Smooth muscle cell (in vitro differentiated cells): ENCODE data around the gene NPTX1. TPM values are rescaled to one million over a fixed set of nuclear protein-coding genes. Genes with fewer than 3 reads are reported as not detected.

Source experiments
- DNase-seq: peaks from one replicate; lab custom pipeline; 2025; ENCODE audit not compliant: unreplicated experiment; lab: John Stamatoyannopoulos, UW
- H2AFZ ChIP-seq: fragments of 200-600 bp; sonication (generic); 2 replicates; pipeline ENCODE4 v1.6.0; 2016; ENCODE audit warnings: antibody characterized with exemption, low read depth, mild to moderate bottlenecking
- H3F3A ChIP-seq: fragments of 200-600 bp; sonication (generic); 2 replicates; pipeline ENCODE4 v1.6.0; 2017; ENCODE audit warnings: antibody characterized with exemption, low read depth
- H3K27ac ChIP-seq: fragments of 200-600 bp; sonication (generic); 2 replicates; pipeline ENCODE4 v1.5.1; 2016; ENCODE audit warnings: low read depth, mild to moderate bottlenecking
- H3K27me3 ChIP-seq: fragments of 200-600 bp; sonication (generic); 2 replicates; pipeline ENCODE4 v1.6.1; 2016; ENCODE audit warnings: low read depth, mild to moderate bottlenecking
- H3K36me3 ChIP-seq: fragments of 200-600 bp; sonication (generic); 2 replicates; pipeline ENCODE4 v1.5.1; 2016; ENCODE audit warnings: low read depth
- H3K4me1 ChIP-seq: fragments of 200-600 bp; sonication (generic); 2 replicates; pipeline ENCODE4 v1.5.1; 2016; ENCODE audit warnings: low read depth
- H3K4me2 ChIP-seq: fragments of 200-600 bp; sonication (generic); 2 replicates; pipeline ENCODE4 v1.6.0; 2016; ENCODE audit warnings: mild to moderate bottlenecking
- H3K4me3 ChIP-seq: fragments of 200-600 bp; sonication (generic); 2 replicates; pipeline ENCODE4 v1.5.1; 2016; ENCODE audit warnings: mild to moderate bottlenecking
- H3K79me2 ChIP-seq: fragments of 200-600 bp; sonication (generic); 2 replicates; pipeline ENCODE4 v1.6.0; 2016; ENCODE audit warnings: low read depth, mild to moderate bottlenecking
- H3K9ac ChIP-seq: fragments of 200-600 bp; sonication (generic); 2 replicates; pipeline ENCODE4 v1.6.0; 2016; ENCODE audit warnings: low read depth
- H3K9me3 ChIP-seq: fragments of 200-600 bp; sonication (generic); replicated peaks from 2 replicates; pipeline ENCODE4 v1.5.1; 2016; ENCODE audit warnings: low read depth
- H4K20me1 ChIP-seq: fragments of 200-600 bp; sonication (generic); 2 replicates; pipeline ENCODE4 v1.6.0; 2016; ENCODE audit warnings: low read depth
- WGBS: methylation state at CpG from one replicate; pipeline ENCODE4 v1.1.7; 2016; ENCODE audit warnings: low lambda C conversion rate; 5-methylcytosine and 5-hydroxymethylcytosine counted together
- polyA plus RNA-seq: library from polyadenylated mRNA; unstranded; fragments of >200 nt; fragmentation: Nextera tagmentation; extraction: Ambion mirVana; gene quantifications from 2 replicates; pipeline ENCODE4 v1.2.1, GENCODE V29; 2016
- total RNA-seq: library from RNA; depleted of rRNA; stranded (reverse); fragments of >200 nt; gene quantifications from 2 replicates; pipeline ENCODE4 v1.2.3, GENCODE V29; 2014
- TF ChIP-seq, protein P1 (sequence below): fragments of 200-600 bp; sonication (generic); IDR thresholded peaks from 2 replicates; pipeline ENCODE4 v1.5.1; 2017; ENCODE audit warnings: borderline replicate concordance, mild to moderate bottlenecking, antibody characterized with exemption; ENCODE audit not compliant: insufficient read depth, poor library complexity, severe bottlenecking

NPTX1 gene
- total and polyA plus RNA-seq, 2 experiments from 2014 or later = 1.8 to 5.9 TPM

DNA sequence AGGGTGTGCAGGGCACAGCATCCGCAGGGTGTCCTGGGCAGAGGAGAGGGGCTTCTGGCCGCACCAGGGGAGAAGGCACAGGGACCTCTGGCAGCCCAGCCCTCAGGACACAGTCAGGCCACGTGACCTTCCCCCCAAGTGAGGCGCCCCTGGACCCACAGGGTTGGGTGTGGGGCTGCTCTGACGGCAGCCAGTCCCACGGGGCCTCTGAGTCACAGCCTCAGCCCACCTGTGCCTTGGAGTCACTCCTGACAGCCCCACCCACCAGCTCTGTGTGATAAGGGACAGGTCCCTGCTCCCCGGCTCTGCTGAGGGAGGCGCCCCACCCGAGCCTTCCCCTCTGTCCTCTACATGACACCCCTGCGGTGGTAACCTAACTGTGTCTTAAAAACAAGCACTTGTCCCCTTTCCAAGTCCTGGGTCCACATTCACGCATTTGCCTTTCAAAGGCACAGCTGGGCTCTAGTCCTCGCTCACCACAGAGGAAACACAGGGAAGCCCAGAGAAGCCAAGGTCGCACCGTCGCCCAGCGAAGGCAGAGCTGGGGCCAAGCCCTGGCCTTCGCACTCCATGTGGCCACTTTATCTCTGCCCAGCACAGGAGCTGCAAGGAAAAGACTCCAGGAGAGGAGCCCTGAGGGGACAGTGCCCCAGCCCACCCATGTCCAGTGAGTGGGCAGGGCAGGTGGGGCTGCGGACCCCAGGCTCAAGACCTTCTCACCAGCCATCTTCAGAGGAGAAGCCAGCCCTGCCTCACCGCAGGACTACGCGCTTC, 5.1 kb upstream of the NPTX1 start:
- H3K9me3 ChIP-seq = no peaks in the 10 kb centered on the region
- peaks cover 14% of the 10 kb centered on the region for H3K4me1 ChIP-seq
- DNase-seq = no peak
- H4K20me1 ChIP-seq = peaks cover 6% of the 10 kb centered on the region
- H3F3A ChIP-seq = no peaks in the 10 kb centered on the region
- 62% methylated on average over 21 of the region's 21 CpGs for WGBS
- no peaks in the 10 kb centered on the region for H3K36me3 ChIP-seq
- peaks cover 86% of the 10 kb centered on the region for H3K27me3 ChIP-seq
- no peak overlapping the region for H3K9ac ChIP-seq
- H3K27ac ChIP-seq = no peak overlapping the region
- TF ChIP-seq, protein P1, sequence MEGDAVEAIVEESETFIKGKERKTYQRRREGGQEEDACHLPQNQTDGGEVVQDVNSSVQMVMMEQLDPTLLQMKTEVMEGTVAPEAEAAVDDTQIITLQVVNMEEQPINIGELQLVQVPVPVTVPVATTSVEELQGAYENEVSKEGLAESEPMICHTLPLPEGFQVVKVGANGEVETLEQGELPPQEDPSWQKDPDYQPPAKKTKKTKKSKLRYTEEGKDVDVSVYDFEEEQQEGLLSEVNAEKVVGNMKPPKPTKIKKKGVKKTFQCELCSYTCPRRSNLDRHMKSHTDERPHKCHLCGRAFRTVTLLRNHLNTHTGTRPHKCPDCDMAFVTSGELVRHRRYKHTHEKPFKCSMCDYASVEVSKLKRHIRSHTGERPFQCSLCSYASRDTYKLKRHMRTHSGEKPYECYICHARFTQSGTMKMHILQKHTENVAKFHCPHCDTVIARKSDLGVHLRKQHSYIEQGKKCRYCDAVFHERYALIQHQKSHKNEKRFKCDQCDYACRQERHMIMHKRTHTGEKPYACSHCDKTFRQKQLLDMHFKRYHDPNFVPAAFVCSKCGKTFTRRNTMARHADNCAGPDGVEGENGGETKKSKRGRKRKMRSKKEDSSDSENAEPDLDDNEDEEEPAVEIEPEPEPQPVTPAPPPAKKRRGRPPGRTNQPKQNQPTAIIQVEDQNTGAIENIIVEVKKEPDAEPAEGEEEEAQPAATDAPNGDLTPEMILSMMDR = no peak
- no peak overlapping the region for H3K4me3 ChIP-seq
- no peak overlapping the region for H3K4me2 ChIP-seq
- no peak overlapping the region for H2AFZ ChIP-seq
- H3K79me2 ChIP-seq = no peaks in the 10 kb centered on the region

DNA sequence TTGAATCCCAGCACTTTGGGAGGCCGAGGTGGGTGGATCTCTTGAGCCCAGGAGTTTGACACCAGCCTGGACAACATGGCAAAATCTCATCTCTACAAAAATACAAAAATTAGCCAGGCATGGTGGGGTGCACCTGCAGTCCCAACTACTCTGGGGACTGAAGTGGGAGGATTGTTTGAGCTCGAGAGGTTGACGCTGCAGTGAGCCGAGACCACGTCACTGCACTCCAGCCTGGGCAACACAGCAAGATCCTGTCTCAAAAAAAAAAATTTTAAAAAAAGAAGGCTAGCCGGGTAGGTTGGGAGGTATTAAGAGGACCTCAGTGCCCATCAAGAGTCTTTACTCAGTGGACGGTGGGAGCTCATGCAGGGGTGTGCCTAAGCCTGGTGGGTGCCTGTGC, 3.8 kb upstream of the NPTX1 start:
- Histone ChIP-seq H4K20me1 (peaks cover 9% of the 10 kb centered on the region), H2AFZ (no peak overlapping the region), H3K4me1 (peaks cover 17% of the 10 kb centered on the region), H3K4me3 (no peak overlapping the region), H3K9ac (no peak overlapping the region), H3K4me2 (no peak overlapping the region), H3F3A (no peaks in the 10 kb centered on the region), H3K27me3 (peaks cover 88% of the 10 kb centered on the region), H3K36me3 (no peaks in the 10 kb centered on the region), H3K9me3 (no peaks in the 10 kb centered on the region), H3K27ac (no peak overlapping the region), H3K79me2 (no peaks in the 10 kb centered on the region)
- DNase-seq = no peak
- 91% methylated on average over 7 of the region's 7 CpGs for WGBS
- TF ChIP-seq, protein P1 = no peak

DNA sequence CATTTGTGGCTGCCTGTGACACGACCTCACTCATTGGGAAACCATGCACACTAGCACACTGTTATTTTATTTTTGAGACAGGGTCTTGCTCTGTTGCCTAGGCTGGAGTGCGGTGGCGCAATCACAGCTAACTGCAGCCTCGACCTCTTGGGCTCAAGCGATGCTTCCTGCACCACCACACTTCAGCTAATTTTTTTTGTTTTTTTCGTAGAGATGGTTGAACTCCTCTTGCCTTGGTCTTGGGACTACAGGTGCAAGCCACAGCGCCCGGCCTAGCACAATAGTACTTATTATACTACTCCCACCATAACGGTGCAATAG, 2.8 kb upstream of the NPTX1 start:
- H3F3A ChIP-seq = no peaks in the 10 kb centered on the region
- H3K79me2 ChIP-seq = no peaks in the 10 kb centered on the region
- no peak overlapping the region for H3K4me3 ChIP-seq
- WGBS = 65% methylated on average over 9 of the region's 9 CpGs
- H3K4me2 ChIP-seq = no peak overlapping the region
- H3K36me3 ChIP-seq = no peaks in the 10 kb centered on the region
- no peaks in the 10 kb centered on the region for H3K9me3 ChIP-seq
- peaks cover 19% of the 10 kb centered on the region for H3K4me1 ChIP-seq
- no peak overlapping the region for H3K27ac ChIP-seq
- no peak for DNase-seq
- TF ChIP-seq, protein P1 = no peak
- no peak overlapping the region for H2AFZ ChIP-seq
- peaks cover 19% of the 10 kb centered on the region for H4K20me1 ChIP-seq
- no peak overlapping the region for H3K9ac ChIP-seq
- peaks cover 98% of the 10 kb centered on the region for H3K27me3 ChIP-seq
